GM19025 (cell line): ENCODE measurements around the gene KCNIP3.
"Not testable (repeated sequence)": the region's sequence is repeated elsewhere in the genome, so short reads cannot be mapped to it uniquely, and the experiment has no call there.

Source experiments
- ATAC-seq: cut with Tn5 transposase; IDR thresholded peaks from one replicate; pipeline ENCODE4 v1.9.1; 2021; ENCODE audit warnings: mild to moderate bottlenecking, low read depth, moderate library complexity; ENCODE audit not compliant: unreplicated experiment

KCNIP3 gene

DNA sequence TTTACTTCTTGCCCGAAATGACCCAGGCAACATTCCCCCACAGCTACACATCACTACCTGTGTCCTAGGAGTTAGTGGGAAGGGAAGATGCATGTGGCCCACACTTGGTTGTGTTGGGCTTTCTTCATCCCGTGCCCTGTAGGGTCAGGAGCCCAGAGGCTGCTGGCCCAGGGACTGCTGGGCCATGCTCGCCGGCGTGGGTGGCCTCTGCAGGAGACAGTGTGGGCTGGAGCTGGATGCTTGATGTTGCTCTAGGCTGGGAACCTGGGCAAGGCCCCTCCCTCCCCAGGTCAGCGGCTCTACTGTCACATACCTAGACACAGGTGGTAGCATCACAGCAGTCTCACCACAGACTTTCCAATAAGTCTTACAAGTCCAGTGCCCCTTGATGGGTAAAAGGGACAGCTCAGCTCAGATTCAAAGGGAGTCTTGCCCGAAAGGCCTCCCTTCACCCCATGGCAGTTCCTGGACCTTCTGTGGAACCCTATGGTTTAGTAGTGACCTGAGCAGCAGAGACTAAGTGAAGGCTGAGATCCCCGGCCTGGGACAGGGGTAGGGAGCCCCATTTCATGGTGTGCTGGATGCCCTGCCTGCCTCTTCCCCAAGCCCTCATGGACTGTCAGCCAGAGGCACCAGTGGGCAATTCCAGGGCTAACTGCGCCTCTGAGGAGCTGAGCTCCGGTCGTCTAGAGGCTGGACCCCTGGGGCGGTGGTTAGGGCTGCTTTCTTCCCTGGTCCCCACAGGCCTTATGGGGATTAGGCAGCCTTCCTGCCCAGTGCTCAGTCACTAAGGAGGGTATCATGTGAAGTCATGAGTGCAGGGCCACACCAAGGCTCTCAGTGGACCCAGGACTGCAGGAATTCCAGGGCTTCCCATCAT lies 59.9 kb downstream of the KCNIP3 start:
- no peak for ATAC-seq

DNA sequence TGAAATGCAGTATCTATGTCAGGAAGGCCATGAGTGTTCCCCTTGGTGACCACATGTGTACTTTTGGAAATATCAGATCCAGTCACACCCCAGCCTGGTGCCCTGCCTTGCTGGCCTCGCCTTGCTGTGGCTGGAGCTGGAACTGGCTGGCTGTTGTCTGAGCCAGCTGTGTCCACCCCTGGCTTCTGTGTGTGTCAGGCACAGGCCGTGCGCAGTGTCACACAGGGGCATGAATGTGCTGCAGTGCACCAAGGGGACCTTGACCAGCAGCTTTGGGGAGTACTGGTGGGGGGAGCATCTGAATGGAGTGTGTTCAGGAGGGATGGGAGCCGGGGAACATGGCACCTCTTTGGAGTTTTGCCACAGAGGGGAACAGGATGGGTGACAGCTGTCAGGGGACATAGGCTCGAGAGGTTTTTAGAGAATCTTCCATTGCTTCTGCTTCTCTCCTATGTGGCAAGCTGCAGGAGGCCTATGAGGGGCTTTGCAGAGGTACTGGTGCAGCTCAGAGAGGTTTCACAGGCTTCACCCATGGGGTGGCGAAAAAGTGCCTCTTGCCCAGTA lies 60.7 kb downstream of the KCNIP3 start:
- ATAC-seq: no peak

GRCh38 chr2:95359031-95359430 lies 61.9 kb downstream of the KCNIP3 start:
- no peak for ATAC-seq

- no peak for ATAC-seq
These were observed 62.4 kb downstream of the KCNIP3 start for GRCh38 chr2:95359501-95359930.

DNA sequence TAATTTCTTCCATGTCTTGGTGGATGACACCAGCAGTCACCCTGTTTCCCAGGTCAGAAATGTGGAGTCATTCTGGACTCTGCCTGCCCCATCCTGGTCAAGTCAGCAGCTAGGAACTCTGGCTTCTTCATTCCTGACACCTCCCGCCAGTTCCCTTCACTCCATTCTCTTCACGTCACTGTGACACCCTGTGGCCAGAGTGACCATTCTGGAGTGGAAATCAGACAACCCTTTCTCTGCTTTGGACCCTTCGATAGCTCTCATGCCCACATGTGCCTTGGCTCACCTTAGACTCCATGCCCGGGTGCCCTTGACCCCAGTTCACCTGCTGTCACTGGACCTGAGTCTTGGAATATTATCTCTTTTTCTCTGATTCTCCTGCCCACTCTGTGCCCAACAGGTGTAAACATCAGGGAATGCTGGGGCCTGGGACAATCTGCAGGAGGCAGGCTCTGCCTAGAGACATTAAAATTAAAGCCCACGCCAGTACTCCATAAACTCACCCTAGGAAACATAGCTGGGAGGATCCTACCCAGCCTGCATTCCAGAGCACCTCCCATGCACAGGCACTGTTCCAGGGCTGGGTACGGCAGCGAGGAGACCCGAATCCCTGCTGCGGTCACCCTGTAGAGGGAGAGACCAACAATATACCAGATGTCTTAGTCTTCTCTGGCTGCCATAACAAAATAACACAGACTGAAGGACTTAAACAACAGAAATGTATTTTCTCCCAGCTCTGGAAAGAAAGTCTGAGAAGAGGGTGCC lies 64.3 kb downstream of the KCNIP3 start:
- no peak for ATAC-seq

DNA sequence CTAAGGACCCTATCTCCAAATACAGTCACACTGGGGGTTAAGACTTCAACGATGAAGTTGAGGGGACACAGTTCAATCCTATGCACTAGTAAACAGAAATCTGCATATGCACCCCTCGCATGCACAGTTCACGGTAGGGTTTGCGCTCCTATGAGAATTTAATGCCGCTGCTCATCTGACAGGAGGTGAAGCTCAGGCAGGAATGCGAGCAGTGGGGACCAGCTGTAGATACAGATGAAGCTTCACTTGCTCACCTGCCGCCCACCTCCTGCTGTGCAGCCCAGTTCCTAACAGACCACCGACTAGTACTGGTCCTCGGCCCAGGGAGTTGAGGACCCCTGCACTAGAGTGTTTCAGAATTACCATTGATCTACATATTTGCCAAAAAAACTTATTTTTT lies 65.3 kb downstream of the KCNIP3 start:
- ATAC-seq: no peak

- ATAC-seq: no peak
These were observed 69.4 kb downstream of the KCNIP3 start for GRCh38 chr2:95366514-95366913.

DNA sequence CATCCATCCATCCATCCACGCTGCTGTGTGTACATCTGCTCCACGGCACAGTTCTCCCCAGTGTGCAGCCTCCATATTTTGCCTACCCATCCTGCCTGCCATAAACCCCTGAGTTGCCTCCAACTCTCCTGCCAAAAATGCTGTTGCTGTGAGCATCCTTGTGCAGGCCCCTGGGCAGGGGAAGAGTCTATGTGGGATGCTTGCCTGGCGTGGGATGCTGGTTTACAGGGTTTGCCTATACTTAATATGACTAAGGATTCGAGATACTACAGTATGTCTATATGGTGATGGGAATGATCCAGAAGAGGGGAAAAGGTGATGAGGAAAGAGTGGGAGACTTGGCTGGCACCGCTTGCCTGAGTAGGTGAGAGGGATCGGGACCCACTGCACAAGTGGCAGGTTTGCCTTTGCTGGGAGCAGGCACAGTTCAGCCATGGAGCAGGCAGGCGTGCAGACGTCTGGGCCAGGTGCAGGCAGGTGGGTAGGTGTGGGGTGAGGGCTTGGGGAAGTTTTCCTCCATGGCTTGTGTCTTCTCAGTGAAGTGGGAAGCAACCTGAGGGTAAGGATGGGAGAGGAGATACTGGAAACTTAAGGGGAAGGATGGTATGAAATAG lies 75.2 kb downstream of the KCNIP3 start:
- ATAC-seq: no peak

DNA sequence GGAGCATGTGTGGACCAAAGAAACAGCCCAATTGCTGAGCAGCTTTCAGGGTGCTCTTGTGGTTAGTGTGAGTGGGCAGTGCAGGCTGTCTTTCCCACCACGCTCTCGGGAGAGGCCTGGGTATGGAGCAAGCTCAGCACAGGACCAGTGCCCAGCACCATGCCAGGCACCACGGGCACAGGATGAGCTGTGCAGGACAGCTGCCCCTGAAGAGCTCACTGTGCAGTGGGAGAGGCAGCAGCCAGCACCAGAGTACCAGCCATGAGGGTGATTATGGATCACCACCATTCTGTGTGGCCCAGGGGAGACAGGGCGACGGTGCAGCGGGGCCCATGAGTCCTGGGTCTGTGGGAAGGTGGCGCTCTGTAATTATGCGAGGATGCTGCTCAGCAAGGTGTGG lies 75.7 kb downstream of the KCNIP3 start:
- ATAC-seq: no peak

DNA sequence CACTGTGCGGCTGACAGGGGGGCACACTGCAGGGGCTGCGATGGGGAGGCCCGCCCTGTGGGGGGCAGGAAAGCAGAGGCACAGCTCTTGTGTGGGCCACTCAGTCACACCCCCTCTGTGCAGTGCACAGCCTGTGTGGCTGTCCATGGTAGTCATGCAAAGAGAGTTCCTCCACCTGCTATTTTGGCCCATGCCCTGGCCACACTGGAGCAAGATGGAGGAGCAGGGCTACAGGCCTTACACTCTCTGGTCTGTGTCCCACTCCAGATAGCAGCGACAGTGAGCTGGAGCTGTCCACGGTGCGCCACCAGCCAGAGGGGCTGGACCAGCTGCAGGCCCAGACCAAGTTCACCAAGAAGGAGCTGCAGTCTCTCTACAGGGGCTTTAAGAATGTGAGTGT lies 76.9 kb downstream of the KCNIP3 start:
- no peak for ATAC-seq

- no peak for ATAC-seq
These were observed 77.3 kb downstream of the KCNIP3 start for GRCh38 chr2:95374451-95374920.

GRCh38 chr2:95374921-95375471 lies 77.8 kb downstream of the KCNIP3 start:
- no peak for ATAC-seq

DNA sequence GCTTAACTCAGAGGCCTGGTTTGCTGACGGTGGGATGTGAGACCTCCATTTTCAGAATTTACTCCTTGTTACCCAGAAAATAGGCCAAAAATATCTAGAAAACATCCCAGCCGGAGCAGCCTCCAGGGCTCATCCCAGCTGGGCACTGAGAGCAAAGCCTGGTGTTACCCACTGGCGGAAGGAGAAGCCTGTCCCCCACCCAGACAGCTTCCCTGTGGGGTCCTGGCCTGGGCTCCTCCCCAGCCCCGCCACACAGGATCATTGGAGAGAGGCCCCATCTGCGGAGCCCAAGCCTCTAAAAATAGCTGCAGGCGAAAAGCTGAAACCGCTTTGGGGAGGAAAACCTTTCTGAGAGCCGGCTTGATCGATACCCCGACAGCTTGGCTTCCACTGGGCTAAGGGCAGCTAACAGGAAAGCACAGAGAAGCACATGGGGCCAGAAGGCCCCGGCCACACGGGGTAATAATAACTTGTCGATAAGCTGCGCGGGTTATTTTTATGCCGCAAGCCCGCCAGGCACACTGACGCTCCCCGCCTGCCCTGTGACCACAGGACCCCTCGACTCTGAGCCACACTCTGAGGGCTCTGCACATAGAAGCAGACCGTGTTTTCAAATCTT lies 78.5 kb downstream of the KCNIP3 start:
- ATAC-seq: no peak

- no peak for ATAC-seq
These were observed 79.4 kb downstream of the KCNIP3 start for GRCh38 chr2:95376311-95377215.

DNA sequence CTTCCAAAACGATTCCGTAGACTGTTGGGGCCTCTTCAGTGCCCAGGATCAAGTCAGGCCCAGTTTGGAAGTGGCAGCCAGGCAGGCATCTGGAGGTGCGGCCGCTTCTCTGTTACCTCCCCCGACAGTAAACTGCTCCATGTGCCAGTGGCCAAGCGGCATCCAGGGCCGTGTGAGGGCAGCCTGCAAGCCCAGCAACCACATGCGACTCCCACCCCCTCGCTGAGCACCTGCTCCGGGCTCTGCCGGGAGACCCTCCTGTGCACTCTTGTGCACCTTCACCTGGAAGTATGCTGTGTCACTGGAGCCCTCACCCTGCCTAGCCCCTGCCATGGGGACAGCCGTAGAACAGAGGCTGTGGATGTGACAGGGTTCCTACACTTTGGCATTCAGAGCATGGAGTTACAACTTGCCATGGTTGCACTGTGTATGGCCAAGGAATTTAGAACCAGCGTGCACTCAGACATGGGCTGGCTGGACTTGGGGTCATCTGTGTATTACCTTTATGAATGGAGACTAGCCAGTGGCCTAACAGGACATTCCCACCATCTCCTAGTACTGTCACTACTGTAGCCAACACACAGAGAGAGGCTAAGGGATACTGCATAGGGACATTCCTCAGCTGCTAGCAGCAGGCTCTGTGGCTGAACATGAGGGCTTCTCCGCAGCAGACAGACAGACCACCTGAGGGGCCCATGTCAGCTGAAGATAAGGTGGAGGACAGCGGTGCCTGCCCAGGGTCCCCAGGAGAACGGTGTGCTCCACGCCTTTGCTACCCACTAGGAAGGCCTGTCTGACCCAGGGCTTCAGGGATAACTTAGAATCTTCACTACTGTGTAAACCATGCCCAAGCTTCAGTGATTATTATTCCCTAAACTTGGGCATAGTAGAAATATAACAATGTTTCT lies 80.3 kb downstream of the KCNIP3 start:
- no peak for ATAC-seq

DNA sequence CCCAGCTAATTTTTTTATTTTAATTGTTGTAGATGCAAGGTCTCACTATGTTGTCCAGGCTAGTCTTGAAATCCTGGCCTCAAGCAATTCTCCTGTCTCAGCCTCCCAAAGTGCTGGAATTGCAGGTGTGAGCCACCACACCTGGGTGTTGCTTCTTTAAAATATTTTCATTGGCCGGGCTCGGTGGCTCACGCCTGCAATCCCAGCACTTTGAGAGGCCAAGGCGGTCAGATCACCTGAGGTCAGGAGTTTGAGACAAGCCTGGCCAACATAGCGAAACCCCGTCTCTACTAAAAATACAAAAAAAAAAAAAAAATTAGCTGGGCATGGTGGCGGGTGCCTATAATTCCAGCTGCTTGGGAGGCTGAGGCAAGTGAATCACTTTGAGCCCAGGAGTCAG lies 81.1 kb downstream of the KCNIP3 start:
- ATAC-seq: not testable (repeated sequence)

DNA sequence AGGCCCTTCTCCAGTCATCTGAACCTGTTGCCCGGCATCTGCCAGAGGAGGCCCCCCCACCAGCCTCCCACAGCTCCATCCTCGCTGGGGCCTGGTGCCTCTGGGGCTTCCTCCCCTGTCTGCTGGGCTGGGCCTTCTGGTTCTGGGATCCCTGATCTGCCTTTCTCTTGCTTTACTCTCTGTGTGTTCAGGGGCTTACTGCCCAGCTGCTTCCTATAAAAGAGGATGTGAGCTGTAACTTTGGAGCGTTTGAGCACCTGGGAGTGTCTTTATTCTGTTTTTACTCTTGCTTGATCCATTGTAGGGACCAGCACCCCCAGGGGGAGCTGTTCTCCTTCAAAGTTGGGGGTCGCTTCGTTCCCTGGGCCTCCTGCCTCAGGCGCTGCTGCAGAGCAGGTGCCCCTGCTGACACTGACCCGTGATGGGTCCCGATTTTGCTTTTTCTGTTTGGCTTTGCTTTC lies 82.3 kb downstream of the KCNIP3 start:
- ATAC-seq: no peak

GRCh38 chr2:95380280-95380679 lies 83.1 kb downstream of the KCNIP3 start:
- no peak for ATAC-seq
